HG03196 (cell line): ENCODE data around the gene KCNJ16.

Source experiments
- ATAC-seq: cut with Tn5 transposase; IDR thresholded peaks from one replicate; pipeline ENCODE4 v1.9.1; 2021; ENCODE audit not compliant: unreplicated experiment

KCNJ16 gene

DNA sequence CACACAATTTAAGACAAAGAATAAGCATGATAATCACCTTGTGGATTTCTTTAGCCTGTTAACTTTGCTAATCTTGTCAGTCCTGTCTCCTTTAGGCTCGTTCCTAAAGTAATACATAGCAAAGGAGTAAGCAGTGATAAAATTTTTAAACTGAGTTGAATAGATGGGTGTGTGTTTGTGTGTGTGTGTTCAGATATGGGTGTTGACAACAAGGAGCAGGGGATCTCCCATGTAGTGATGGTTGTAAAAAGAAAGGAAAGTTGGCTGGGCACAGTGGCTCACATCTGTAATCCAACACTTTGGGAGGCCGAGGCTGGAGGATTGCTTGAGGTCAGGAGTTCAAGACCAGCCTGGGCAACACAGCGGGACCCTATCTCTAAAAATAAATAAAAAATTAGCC, 49.7 kb downstream of the KCNJ16 start:
- no peak for ATAC-seq

DNA sequence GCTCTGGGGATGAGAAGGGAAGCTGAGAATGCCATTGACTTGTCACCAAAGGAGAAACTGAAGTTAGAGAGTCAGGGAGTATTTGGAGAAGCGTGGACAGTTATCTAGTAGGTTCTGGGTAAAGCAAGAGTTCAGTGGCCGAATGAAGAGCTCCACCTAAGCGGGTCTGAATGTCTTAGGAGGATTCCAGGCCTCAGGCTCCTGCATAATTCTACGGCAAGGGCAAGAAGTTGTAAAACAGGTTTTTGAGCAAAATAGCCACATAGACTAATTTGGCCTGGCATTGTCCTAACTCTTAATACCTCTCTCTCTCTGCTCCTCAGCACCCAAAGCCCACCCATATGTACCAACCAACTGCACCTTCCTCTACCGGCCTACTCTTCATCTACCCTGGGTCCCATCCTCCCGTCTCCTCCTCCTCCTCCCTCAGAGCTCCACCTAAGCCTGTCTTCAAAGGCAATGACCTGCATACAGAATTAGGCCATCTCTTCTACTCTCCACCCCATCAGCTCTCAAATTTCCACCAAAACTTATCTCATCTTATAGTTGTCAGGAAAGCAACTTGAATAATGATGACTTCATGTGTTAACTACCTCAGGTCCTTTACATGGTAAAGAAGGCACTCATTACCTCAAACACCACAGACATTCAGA, 52.3 kb downstream of the KCNJ16 start:
- ATAC-seq: no peak

DNA sequence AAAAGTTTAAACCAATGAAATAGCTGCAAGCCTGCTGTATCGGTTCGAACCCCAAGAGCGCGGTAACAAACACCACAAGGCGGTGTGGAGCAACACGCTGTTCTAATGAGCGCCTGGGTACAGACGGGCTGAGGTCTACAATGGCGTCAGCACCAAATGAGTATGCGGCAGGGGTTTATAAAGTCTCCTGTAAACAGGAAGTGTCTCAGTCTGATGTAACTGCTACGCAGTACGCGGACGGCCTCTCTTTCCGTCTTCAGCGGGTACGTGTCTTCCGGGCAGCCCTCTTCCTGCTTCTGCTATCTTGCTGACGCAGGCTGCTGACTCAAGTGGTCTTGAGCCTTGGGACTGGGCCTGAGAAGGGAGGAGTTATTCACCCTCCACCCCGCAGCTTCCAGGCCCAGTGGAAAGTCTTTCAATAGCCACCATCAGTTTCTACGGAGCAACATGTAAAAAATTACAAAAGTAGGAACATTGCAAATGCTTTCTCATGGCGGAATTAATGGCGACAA, 53.8 kb downstream of the KCNJ16 start:
- ATAC-seq: no peak

DNA sequence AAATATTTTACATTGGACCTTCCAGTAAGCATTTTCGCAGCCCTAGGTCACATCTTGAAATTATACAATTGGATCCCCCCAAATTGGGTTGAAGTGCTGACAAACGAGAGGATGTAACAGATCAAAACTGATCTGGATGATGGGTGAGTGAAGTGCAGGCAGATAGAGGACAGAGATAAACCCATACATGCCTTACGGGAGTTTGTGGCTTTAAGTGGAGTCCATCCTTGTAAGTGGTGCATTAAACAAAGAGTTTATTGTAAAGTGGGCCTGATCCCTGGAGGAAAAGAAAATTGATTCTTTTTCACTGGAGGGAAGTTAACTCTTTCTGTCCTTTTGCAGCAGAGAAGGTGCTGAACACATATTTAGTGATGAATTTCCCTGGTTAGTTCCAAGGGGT, 55.3 kb downstream of the KCNJ16 start:
- no peak for ATAC-seq

DNA sequence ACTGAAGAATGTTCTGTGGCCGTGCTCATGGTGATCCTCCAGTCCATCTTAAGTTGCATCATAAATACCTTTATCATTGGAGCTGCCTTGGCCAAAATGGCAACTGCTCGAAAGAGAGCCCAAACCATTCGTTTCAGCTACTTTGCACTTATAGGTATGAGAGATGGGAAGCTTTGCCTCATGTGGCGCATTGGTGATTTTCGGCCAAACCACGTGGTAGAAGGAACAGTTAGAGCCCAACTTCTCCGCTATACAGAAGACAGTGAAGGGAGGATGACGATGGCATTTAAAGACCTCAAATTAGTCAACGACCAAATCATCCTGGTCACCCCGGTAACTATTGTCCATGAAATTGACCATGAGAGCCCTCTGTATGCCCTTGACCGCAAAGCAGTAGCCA, 57.5 kb downstream of the KCNJ16 start:
- ATAC-seq: no peak

DNA sequence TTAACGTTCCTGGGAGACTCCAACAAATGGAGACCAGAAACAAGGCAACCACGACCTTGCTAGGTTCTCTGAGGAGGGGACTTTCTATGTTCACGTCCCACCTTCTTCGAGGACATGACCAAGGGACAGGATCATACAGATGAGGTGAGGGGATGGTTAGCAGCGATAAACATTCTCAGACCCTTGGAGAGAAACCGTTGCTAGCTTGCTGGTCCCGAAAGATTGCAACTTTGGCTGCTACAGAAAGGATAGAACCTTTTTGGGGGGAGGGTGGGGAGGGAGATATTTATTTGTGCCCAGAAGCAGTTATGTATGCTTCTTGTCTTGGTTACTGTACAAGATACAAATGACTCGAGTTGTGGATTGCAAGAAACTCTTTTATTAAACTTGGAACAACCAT, 59.0 kb downstream of the KCNJ16 start:
- ATAC-seq: no peak

DNA sequence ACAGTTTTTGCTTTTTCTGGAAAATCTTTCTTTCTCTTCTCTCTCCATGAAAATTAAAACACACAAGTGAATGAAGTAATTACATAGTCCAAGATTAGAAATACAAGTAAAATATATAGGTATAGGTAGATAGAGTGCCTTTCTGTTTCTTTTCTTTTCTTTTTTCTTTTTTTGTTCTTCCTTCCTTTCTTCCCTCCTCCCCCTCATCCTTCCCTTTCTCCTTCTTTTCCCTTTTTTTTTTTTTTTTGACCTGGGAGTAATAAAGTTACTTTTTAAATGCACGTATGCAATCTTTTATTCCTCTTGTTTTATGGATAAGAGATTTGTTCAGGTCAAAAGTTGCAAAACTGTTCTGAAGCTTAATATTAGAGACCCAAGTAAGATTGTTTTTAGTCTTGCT, 59.8 kb downstream of the KCNJ16 start:
- ATAC-seq: no peak

DNA sequence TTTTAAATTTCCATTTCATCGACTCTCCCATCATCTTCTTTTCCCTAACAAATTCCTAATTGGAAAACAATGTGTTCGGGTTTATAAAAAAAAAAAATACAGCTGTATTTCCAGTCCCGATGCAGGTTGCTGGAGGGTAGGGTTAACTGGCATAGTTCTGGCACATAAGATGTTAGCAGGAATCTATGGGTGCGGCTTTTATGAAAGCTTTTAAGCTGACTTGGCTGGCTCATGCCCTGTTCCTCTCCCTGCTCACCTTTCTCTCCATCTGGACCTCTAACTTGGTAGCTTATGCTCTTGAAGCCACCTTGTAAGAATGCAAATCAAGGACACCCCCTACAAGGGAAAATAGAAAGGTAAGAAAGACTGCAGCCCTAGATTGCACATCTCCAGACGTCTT, 61.1 kb downstream of the KCNJ16 start:
- ATAC-seq: no peak

DNA sequence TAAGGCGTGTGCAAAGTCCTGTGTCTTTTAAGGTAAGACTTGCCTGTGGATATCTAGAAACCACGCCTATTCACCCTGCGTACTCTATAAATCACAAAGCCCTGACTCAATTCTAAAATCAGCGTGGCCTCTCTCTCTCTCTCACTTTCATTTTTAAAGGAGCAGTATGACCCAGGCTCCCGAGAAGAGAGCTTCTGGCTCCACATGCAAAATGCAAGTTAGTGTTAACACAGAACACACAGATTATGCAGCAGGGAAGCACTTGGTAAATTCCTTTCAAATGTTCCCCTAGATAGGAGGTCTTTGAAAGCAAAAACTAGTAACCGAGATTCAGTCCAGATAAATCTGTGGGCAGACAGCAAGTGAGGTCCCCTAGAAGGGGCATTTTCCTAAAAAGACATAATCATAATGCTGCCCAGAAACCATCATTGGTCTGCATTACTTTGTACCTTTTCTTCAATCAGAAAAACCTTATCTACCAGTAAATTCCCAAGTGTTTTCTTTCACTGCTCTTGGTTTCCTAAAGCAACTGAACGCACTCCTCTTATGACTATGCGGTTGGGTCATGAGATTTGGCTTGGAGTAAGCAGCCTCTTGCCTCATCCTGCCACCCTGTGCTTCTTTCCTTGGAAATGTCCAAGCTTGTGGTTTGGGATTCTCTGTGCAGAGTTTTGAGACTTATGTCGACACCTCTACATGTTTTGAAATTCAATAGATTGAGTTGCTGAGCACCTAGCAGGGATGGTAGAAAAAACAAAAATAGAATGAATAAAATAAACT, 62.6 kb downstream of the KCNJ16 start:
- peak; percentile 100 for ATAC-seq

DNA sequence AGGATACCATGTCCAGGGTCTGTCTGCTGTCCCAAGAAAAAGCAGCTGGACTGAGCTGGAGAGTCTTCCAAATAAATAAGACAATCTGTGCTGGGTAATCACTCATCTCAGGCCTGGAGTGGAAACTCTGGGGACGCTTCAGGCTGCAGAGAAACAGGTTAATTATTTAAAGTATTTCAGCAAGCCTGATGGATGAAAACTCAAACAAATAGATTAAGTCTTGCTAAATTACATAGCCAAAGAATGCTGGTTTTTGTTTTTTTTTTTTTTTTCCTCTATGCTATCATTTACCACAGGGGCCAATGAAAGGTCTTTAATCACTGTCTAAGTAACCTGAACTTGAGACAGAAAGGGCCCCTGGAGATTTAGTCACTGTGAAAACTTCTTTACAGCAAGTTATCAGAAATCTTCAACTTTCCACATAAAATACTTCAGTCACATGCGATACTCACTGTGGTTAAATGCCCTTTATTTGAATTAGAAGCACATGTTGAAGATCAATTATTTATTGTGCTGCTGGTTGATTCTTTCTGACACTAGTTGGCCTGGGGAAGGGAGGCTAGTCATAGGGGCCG, 63.4 kb downstream of the KCNJ16 start:
- no peak for ATAC-seq

DNA sequence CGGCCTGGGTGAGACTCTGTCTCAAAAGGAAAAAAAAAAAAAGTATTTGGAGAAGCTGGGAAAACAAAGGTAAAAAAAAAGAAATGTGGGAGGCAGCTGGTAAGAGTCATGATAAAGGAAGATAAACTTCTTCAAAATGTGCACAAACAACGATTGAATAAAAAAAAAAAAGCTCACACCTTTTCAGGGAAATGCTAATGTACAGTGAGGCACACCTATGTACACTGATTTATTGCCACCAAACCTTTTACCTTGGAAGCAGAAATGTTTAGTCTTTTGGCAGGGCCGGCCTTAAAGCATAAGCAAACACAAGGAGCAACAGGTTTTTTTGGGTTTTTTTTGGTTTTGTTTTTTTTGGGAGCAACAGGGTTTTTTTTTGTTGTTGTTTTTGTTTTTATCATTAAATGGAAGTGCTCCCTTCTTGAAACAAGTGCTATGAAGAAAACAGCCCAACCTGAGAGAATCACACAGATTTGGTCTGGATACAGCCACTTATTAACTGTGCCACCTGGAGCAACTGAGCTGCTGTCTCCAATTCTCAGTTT, 64.5 kb downstream of the KCNJ16 start:
- no peak for ATAC-seq

DNA sequence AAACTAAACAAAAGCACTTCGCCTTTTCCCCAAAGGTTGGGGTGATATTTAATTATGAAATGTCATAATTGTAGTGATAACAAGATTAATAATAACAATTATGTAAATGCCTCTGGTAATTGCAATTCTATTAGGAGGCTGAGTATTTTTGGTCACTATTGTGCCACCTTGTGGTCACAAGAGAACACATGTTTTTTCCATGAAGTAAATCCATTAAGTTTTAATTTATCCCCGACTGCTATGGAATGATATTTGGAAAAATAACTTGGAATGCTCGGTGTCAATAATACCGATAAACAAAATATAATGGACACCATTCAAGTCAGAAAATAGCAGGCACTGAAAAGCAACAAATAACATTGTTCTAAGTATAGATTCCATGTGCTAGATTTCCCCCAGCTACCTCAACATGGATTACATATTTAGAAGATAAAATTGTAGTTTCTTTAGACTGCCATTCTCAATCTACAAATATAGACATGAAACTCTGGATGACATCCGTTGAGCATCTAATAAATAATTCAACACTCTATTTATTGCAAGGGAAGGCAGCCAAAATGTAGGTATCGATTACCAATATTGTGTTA, 69.3 kb downstream of the KCNJ16 start:
- ATAC-seq: no peak

DNA sequence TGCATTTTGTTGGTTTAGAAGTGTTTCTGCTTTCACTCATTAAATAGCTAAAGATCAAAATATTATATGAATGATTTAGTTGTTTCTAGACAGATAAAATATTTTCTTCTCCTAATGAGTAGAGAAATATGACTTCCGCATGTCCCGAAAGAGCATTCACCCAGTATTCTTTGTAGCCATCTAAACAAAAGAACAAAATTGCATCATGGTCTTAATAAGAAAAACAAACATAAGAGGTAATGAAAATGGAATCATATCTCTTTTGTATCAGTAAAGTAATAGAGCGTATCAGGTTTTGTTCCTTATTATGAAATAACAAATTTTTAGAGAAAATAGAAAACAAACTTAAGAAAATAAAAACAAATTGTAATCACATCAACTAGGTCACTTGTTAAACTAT, 78.2 kb downstream of the KCNJ16 start:
- ATAC-seq: no peak

DNA sequence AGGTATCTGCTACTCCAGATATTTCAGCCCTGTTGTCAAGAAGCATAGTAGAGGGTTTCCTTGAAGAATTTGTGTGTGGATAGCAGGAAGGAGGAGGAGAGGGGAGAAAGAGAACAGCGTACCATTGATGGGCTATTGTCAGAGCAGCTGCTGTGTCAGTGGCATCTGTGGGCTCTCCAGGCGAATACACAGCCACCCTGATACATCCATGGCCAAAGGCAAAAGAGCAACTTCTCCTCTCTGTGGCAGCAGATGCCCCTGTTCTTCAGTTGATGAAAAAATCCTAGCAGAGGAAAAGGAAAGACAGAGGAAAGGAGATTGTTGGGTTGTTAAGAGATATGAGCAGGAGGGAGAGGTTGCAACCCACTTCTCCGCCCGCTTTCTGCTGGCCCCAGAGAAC, 82.1 kb downstream of the KCNJ16 start:
- no peak for ATAC-seq

DNA sequence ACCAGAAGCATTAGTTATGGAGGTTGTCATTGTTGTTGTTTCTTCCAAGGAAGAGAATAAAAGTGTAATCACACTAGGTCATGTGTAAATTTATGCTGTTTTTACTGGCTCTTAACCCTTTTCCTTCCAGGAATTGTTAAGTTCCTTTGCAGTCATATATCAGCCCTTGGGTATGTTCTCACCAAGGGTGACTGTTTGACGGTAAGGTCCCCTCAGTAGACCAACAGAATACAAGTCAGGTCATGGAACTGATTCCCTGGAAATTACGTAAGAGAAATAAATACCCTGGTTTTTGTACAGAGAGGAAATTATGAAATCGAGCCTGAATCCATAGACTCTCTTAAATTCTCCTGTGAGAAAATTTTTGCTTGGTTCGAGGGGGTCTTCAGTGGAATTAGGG, 83.2 kb downstream of the KCNJ16 start:
- ATAC-seq: no peak

DNA sequence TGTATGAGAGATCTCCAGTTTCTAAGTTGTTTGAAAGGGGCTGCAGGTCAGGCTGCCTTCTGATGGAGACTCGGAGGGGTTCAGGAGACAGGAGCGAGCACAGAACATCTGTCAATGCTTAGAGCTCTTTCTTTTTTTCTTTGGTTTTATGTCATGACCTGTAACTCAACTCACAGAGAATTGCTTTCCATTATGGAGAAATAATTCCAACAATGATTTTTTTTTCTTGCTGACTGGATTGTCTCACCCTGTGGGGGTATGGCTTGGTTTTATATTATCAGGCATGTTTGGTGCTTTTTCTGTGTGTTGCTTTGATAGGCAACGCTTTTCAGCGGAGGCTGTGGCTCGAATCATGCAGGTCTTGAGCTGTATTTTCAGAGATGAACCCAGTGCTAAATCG, 83.6 kb downstream of the KCNJ16 start:
- ATAC-seq: no peak

DNA sequence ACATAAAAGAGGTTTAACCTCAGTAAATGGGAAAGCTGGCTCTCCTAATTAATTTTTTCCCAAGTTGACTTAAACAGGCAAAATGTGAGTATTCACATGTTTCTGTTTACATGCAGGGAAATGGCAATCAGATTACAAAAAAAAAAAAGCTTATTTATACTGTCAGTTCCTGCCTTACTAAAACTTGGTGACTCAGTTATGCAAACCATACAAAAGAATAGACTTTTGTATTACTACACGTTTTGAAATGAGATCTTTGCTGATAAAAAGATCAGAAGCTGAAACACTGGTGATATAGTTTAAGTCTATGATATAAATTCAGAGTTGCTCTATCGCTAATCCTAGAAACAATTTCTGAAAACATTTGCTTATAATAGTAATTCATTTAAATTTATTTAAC, 85.0 kb downstream of the KCNJ16 start:
- ATAC-seq: no peak

DNA sequence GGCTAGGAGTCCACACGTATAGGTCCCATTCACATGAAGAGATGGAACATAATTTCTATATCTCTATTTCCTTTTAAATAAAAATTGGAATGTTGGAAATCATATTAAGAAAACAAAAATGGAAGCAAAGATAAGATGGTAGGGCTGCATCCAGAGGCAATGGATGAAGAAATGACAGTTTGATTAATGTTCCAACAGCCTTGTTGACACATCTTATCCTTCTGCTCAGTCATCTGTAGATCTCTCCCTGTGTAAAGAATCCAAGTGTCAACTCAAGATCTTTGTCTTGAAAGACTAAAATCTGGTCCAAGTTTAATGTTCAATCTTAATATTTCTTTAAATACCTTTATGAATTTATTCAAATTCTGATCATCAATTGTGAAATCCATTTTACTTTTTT, 86.5 kb downstream of the KCNJ16 start:
- ATAC-seq: no peak

DNA sequence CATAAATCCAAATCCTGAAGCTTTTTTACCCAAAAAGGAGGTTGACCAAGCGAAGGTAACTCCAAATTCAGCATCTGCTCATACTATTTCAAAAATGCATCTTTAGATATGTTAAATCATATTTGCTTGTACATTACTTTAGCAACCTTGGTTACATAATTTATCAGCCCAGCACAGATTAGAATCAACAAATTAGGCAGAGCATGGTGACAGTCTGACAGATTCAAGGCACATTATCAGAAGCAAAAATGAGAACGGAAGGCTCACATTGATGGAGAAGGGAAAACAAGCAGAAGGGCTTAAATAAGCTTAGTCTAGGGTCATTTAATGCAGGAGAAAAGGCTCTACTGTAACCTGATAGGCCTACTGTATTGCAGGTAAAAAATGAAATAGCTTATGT, 90.4 kb downstream of the KCNJ16 start:
- no peak for ATAC-seq

DNA sequence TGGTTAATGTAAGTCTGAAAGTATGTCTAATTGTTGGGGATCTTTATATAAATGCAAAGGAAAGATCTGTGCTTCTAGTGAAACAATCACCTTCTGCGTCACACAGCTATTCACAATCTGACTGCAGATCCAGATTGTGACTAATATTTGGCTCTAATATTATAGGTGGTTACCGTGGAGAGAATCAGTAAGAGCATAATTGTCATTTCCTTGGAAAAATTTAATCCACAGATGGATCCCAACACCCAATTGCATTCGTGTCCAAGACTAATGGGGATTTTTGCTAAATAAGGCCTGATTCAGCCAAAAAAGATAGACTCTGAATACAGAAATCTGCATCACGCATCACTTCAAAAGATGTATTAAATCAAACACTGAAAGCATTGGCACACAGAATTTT, 91.6 kb downstream of the KCNJ16 start:
- ATAC-seq: no peak
